PC-9 (cell line): ENCODE results near the gene RAD17. TPM values are rescaled to one million over a fixed set of nuclear protein-coding genes. Genes with fewer than 3 reads are reported as not detected.
A peak's percentile ranks its signal among the peaks of the same experiment; 100 is the strongest.
"Not testable (repeated sequence)": the region's sequence is repeated elsewhere in the genome, so short reads cannot be mapped to it uniquely, and the experiment has no call there.

Experiments
- BruUV-seq: library from RNA; stranded (reverse); fragments of 400-500 nt; replicated peaks from 2 replicates; lab custom pipeline; 2021; lab: Mats Ljungman, UMichigan
- CTCF ChIA-PET: fragments of 300-600 bp; sonication (Branson Sonifier 250); formaldehyde crosslinking; loops from one replicate; lab custom pipeline; 2022; ENCODE audit warnings: antibody characterized with exemption; lab: Charles Lee
- POLR2A ChIA-PET: fragments of 300-600 bp; sonication (Branson Sonifier 250); formaldehyde crosslinking; loops from one replicate; lab custom pipeline; 2022; ENCODE audit warnings: antibody characterized with exemption; ENCODE audit not compliant: unreplicated experiment; lab: Charles Lee
- DNase-seq, 2 experiments: peaks; one replicate each; pipeline versions ENCODE4 v3.0.0 to v3.0.0-alpha.2; 2015 to 2022; ENCODE audit warnings: mixed read lengths in 1 of 2
- H2AFZ ChIP-seq: fragments of 200-600 bp; sonication (generic); 2 replicates; pipeline ENCODE4 v1.8.1; 2017; ENCODE audit warnings: antibody characterized with exemption
- H3F3A ChIP-seq: fragments of 200-600 bp; sonication (generic); 2 replicates; pipeline ENCODE4 v1.8.1; 2017; ENCODE audit warnings: antibody characterized with exemption, mild to moderate bottlenecking, low read depth; ENCODE audit not compliant: insufficient read depth
- H3K27ac ChIP-seq: fragments of 200-600 bp; sonication (generic); 2 replicates; pipeline ENCODE4 v1.6.1; 2016; ENCODE audit warnings: mixed run types
- H3K27me3 ChIP-seq: fragments of 200-600 bp; sonication (generic); 2 replicates; pipeline ENCODE4 v1.6.1; 2016; ENCODE audit warnings: low read depth, mixed run types; ENCODE audit not compliant: insufficient read depth
- H3K36me3 ChIP-seq: fragments of 200-600 bp; sonication (generic); 2 replicates; pipeline ENCODE4 v1.6.1; 2016; ENCODE audit warnings: low read depth, mixed run types
- H3K4me1 ChIP-seq: fragments of 200-600 bp; sonication (generic); replicated peaks from 2 replicates; pipeline ENCODE4 v1.6.1; 2016; ENCODE audit warnings: mixed run types; ENCODE audit not compliant: insufficient read depth
- H3K4me2 ChIP-seq: fragments of 200-600 bp; sonication (generic); 2 replicates; pipeline ENCODE4 v1.6.1; 2017; ENCODE audit warnings: mixed run types
- H3K4me3 ChIP-seq: fragments of 200-600 bp; sonication (generic); 2 replicates; pipeline ENCODE4 v1.6.1; 2016; ENCODE audit warnings: mixed run types
- H3K79me2 ChIP-seq: fragments of 200-600 bp; sonication (generic); 2 replicates; pipeline ENCODE4 v1.6.1; 2017; ENCODE audit warnings: low read depth, mixed run types
- H3K9me2 ChIP-seq: fragments of 200-600 bp; sonication (generic); 2 replicates; pipeline ENCODE4 v1.8.1; 2017; ENCODE audit warnings: mild to moderate bottlenecking; ENCODE audit not compliant: insufficient read depth
- H3K9me3 ChIP-seq: fragments of 200-600 bp; sonication (generic); 2 replicates; pipeline ENCODE4 v1.8.1; 2016; ENCODE audit warnings: low read depth; ENCODE audit not compliant: insufficient read depth
- H4K20me1 ChIP-seq: fragments of 200-600 bp; sonication (generic); 2 replicates; pipeline ENCODE4 v1.8.1; 2017; ENCODE audit not compliant: insufficient read depth
- CTCF ChIP-seq: fragments of 200-600 bp; sonication (generic); conservative IDR thresholded peaks from 2 replicates; pipeline ENCODE4 v1.6.1; 2017; ENCODE audit warnings: mixed run types, antibody characterized with exemption, mild to moderate bottlenecking, moderate library complexity
- EZH2 ChIP-seq: fragments of 200-600 bp; sonication (generic); IDR thresholded peaks from 2 replicates; pipeline ENCODE4 v1.8.0; 2017; ENCODE audit warnings: antibody characterized with exemption, low read depth
- intact Hi-C: fragments of 100-400 bp; cut with micrococcal nuclease; formaldehyde crosslinking; loops from one replicate; pipeline ENCODE4 v1.10.0; 2022; ENCODE audit not compliant: unreplicated experiment
- total RNA-seq: library from RNA; stranded (reverse); gene quantifications from 2 replicates; pipeline ENCODE4 v1.2.3, GENCODE V29; 2021

The RAD17 gene
- total RNA-seq, 1 experiment from 2014 or later: 21.1 TPM

GRCh38 chr5:69329905-69330489, 39.6 kb upstream of the RAD17 start:
- ChIA-PET CTCF (no interaction called here), POLR2A (interaction anchor here (0.6 kb wide), 1 partner anchor 40 kb away, joined by 3 read pairs; no protein-coding TSS in a partner anchor)
- peak overlapping the region; percentile 46 for H3K27ac ChIP-seq
- no peaks in the 10 kb centered on the region for H3K27me3 ChIP-seq
- H2AFZ ChIP-seq: no peak overlapping the region
- H3K4me2 ChIP-seq: peak overlapping the region; percentile 34
- no peaks in the 10 kb centered on the region for H3K9me3 ChIP-seq
- no peaks in the 10 kb centered on the region for H4K20me1 ChIP-seq
- no peak for TF ChIP-seq CTCF
- TF ChIP-seq EZH2: no peak
- H3K36me3 ChIP-seq: no peaks in the 10 kb centered on the region
- H3K4me1 ChIP-seq: peaks cover 22% of the 10 kb centered on the region; the same call in 1 of the 2 replicates
- BruUV-seq: no TSS peak
- H3K79me2 ChIP-seq: peaks cover 10% of the 10 kb centered on the region; the same call in 1 of the 2 replicates
- H3K9me2 ChIP-seq: no peaks in the 10 kb centered on the region
- no peak overlapping the region for H3K4me3 ChIP-seq
- peak; percentile 49 to 92 for DNase-seq
- peaks cover 30% of the 10 kb centered on the region for H3F3A ChIP-seq
- intact Hi-C loops: loop anchor here (2.0 to 10.0 kb wide), 5 partner anchors 37 to 285 kb away; partner anchors contain the start of genes AK6, CENPH, RAD17 and SLC30A5

- ChIA-PET CTCF (interaction anchor here (0.6 to 0.7 kb wide), 2 partner anchors 28 to 29 kb away, joined by 3 to 14 read pairs; no protein-coding TSS in a partner anchor), POLR2A (interaction anchor here (0.9 kb wide), 1 partner anchor 238 kb away, joined by 19 read pairs; the partner anchor contains the start of gene SLC30A5)
- Histone ChIP-seq H4K20me1 (no peaks in the 10 kb centered on the region), H3K9me2 (no peaks in the 10 kb centered on the region), H3K4me2 (peak overlapping the region; percentile 96), H3K9me3 (no peaks in the 10 kb centered on the region), H2AFZ (peak overlapping the region; percentile 86), H3K4me3 (peak overlapping the region; percentile 66), H3K27me3 (no peaks in the 10 kb centered on the region), H3F3A (peaks cover 46% of the 10 kb centered on the region), H3K36me3 (no peaks in the 10 kb centered on the region), H3K4me1 (peaks cover 35% of the 10 kb centered on the region), H3K79me2 (peaks cover 10% of the 10 kb centered on the region; the same call in 1 of the 2 replicates), H3K27ac (peak overlapping the region; percentile 32)
- no TSS peak for BruUV-seq
- DNase-seq: peak; percentile 10 to 65
- no peak for TF ChIP-seq CTCF
- no peak for TF ChIP-seq EZH2
- intact Hi-C loops: loop anchor here (2.0 to 10.0 kb wide), 5 partner anchors 36 to 287 kb away; partner anchors contain the start of genes AK6, CENPH, RAD17 and SLC30A5
These were observed 37.8 kb upstream of the RAD17 start for GRCh38 chr5:69331528-69332445.

GRCh38 chr5:69333668-69334315, 35.8 kb upstream of the RAD17 start:
- not testable (repeated sequence) for H2AFZ ChIP-seq, BruUV-seq, H3K36me3 ChIP-seq, H3K9me2 ChIP-seq, H3K27me3 ChIP-seq, DNase-seq, H3K27ac ChIP-seq, H3K9me3 ChIP-seq, H4K20me1 ChIP-seq
- Histone ChIP-seq H3K4me3 (peak overlapping the region; percentile 66; the same call in 1 of the 2 replicates), H3F3A (peaks cover 46% of the 10 kb centered on the region), H3K4me1 (peaks cover 35% of the 10 kb centered on the region), H3K79me2 (peaks cover 10% of the 10 kb centered on the region; the same call in 1 of the 2 replicates), H3K4me2 (peak overlapping the region; percentile 96)
- ChIA-PET POLR2A (interaction anchor here (0.7 kb wide), 1 partner anchor 245 kb away, joined by 3 read pairs; no protein-coding TSS in a partner anchor), CTCF (interaction anchor here (0.8 kb wide), 1 partner anchor 166 kb away, joined by 3 read pairs; no protein-coding TSS in a partner anchor)
- intact Hi-C loops: loop anchor here (5.0 to 10.0 kb wide), 4 partner anchors 34 to 289 kb away; partner anchors contain the start of genes AK6, RAD17, SLC30A5 and TAF9
